ENCODE measurements around the gene ROBO3. TPM values are rescaled to one million over a fixed set of nuclear protein-coding genes. Genes with fewer than 3 reads are reported as not detected.

The ROBO3 gene
- total and polyA plus RNA-seq, 2 of the 8 experiments (the other 6 are each of a cell fraction or from before 2014, with no cell fraction given), result 12.1 to 24.6 TPM

DNA sequence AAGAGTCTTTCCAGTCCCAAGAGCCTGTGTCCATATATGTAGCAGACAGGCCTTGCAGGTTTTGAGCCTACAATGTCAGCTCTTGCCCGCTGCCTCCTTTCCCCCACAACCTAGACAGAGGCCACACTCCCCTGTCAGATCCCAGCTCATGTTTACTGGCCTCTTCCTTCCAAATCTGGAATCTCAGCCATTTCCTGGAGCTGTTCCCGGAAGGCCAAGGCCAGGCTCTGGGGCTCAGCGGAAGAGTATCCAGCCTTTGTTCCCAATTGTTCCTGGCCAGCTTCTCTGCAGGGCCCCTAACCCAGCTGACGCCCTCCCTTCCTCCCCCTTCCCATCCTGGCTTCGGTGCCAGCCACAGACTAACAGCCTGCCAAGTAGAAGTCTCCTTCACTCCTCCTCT is 33.5 kb downstream of the ROBO3 start (continued):
- no peak for TF ChIP-seq RNF2 (IDR thresholded peaks at IDR 0.05; ENCODE audit: borderline replicate concordance, low read depth, low read length, missing control alignments, poor library complexity, severe bottlenecking)
- TF ChIP-seq RAD21 (IDR thresholded peaks at IDR 0.05 in 1 of 2, conservative IDR thresholded peaks at IDR 0.05 in 1 of 2; ENCODE audit: low read depth in 2 of 2, low read length in 2 of 2), result no peak
- no peak for TF ChIP-seq NANOG (IDR thresholded peaks at IDR 0.05; ENCODE audit: insufficient read depth, low read depth, low read length, poor library complexity, severe bottlenecking)
- TF ChIP-seq EP300 (IDR thresholded peaks at IDR 0.05; ENCODE audit: borderline replicate concordance in 1 of 2, low read depth in 2 of 2, low read length in 2 of 2), result no peak
- TF ChIP-seq RBBP5 (IDR thresholded peaks at IDR 0.05; ENCODE audit: borderline replicate concordance, low read depth, low read length), result no peak

All from H1 (cell line).